Adrenal gland (tissue), 12 donors: Measurements from ENCODE around the gene ZYG11B. TPM values are rescaled to one million over a fixed set of nuclear protein-coding genes. Genes with fewer than 3 reads are reported as not detected.
"Not testable (repeated sequence)": the region's sequence is repeated elsewhere in the genome, so short reads cannot be mapped to it uniquely, and the experiment has no call there.

Source experiments
- DNase-seq, 7 donors: peaks; one replicate each; pipeline ENCODE4 v3.0.0-alpha.2; 2019 to 2020
- H3K27ac ChIP-seq, 5 donors: fragments of 200-600 bp; sonication (generic) in 4 of 5; 1 replicate in 3 of 5; 2 replicates in 2 of 5; pipeline versions ENCODE4 v1.5.1 to v1.8.0; 2016 to 2020; ENCODE audit warnings: mild to moderate bottlenecking in 1 of 5
- H3K27me3 ChIP-seq: fragments of 200-600 bp; 2 replicates; pipeline ENCODE4 v1.8.0; 2021
- H3K36me3 ChIP-seq, 2 donors: fragments of 200-600 bp; replicated peaks in 1 of 2; 1 replicate in 1 of 2; 2 replicates in 1 of 2; pipeline versions ENCODE4 v1.5.1 to v1.8.0; 2018 to 2022
- H3K4me1 ChIP-seq, 2 donors: fragments of 200-600 bp; replicated peaks in 1 of 2; 1 replicate in 1 of 2; 2 replicates in 1 of 2; pipeline versions ENCODE4 v1.5.1 to v1.8.0; 2018 to 2021
- H3K4me3 ChIP-seq, 4 donors: fragments of 200-600 bp; sonication (generic) in 3 of 4; one replicate each; pipeline ENCODE4 v1.5.1; 2016 to 2018
- H3K9me3 ChIP-seq, 3 donors: fragments of 200-600 bp; sonication (generic) in 1 of 3; replicated peaks in 1 of 3; 1 replicate in 2 of 3; 2 replicates in 1 of 3; pipeline versions ENCODE4 v1.5.1 to v1.8.0; 2016 to 2021
- CTCF ChIP-seq, 6 experiments: fragments of 450-650 bp in 4 of 6; fragments of 200-600 bp in 2 of 6; sonication (generic) in 1 of 6; IDR thresholded peaks; 1 replicate in 5 of 6; 2 replicates in 1 of 6; pipeline versions ENCODE4 v1.5.1 to v1.8.0; 2016 to 2021; ENCODE audit warnings: antibody characterized with exemption in 6 of 6, mild to moderate bottlenecking in 2 of 6, moderate library complexity in 1 of 6
- POLR2A ChIP-seq, 2 donors: fragments of 450-650 bp; IDR thresholded peaks; one replicate each; pipeline ENCODE4 v1.6.1; 2017; ENCODE audit warnings: antibody characterized with exemption in 2 of 2, mild to moderate bottlenecking in 2 of 2, moderate library complexity in 1 of 2
- WGBS, 4 donors: extraction: QIAGEN DNeasy Blood & Tissue Kit in 2 of 4; methylation state at CpG; one replicate each; pipeline versions ENCODE4 v1.1.5 to v1.1.7; 2013 to 2017; 5-methylcytosine and 5-hydroxymethylcytosine counted together
- intact Hi-C, 2 donors: fragments of 100-400 bp; cut with DNase I; formaldehyde crosslinking; loops; one replicate each; pipeline versions ENCODE4 v1.14.1 to v1.15.0; 2022 to 2023
- polyA plus RNA-seq, 3 donors: library from polyadenylated mRNA; stranded (reverse); fragments of 200-250 nt in 2 of 3; fragments of 350-450 nt in 1 of 3; fragmentation: Illumina TruSeq in 1 of 3; extraction: RNeasy Lipid Tissue Mini Kit (QIAGEN cat#74804) in 1 of 3; gene quantifications; one replicate each; pipeline ENCODE4 v1.2.3, GENCODE V29; 2013 to 2014
- total RNA-seq, 9 donors: library from RNA; depleted of rRNA in 4 of 9; stranded (reverse); fragments of >200 nt in 4 of 9; fragments of 120-200 nt in 1 of 9; fragmentation: NEBNext Ultra II Directional in 1 of 9; extraction: Animal tissue kit (Norgen Biotek cat#: 25700) in 1 of 9; gene quantifications; one replicate each; pipeline versions ENCODE4 v1.1.0 to v1.2.4, GENCODE V29; 2013 to 2023
- donor health status: healthy with polysubstance abuse.
- donor health status: Bipolar disorder and iron deficiency.
- donor health status: DM: yes; HTN: yes; CAD: no.
- donor health status: DM: no; HTN: no; CAD: no.
- donor health status: DM: no; HTN: no; CAD: no.
- donor health status: DM: yes; HTN: yes; CAD: no.

Gene ZYG11B
- total and polyA plus RNA-seq, 12 donors, result 4.5 to 63.5 (median 38.8) TPM

- no peaks in the 10 kb centered on the region for H3K9me3 ChIP-seq
- DNase-seq, result no peak
- H3K4me3 ChIP-seq, result no peak overlapping the region
- no peak overlapping the region for H3K27ac ChIP-seq
- no peaks in the 10 kb centered on the region for H3K27me3 ChIP-seq
- intact Hi-C loops, result no loop called here
- peaks cover 8 to 9% of the 10 kb centered on the region in 2 donors for H3K4me1 ChIP-seq
- H3K36me3 ChIP-seq, result peaks cover 0 to 23% of the 10 kb centered on the region in 2 donors
- WGBS, 4 donors, result 87 to 100% (median 99%) methylated on average over 3 to 4 of the region's 4 CpGs
- no peak for TF ChIP-seq CTCF (IDR thresholded peaks at IDR 0.05)
- no peak for TF ChIP-seq POLR2A (IDR thresholded peaks at IDR 0.05)
These were observed 33.6 kb upstream of the ZYG11B start for GRCh38 chr1:52692697-52693096.

GRCh38 chr1:52693351-52693750, 32.9 kb upstream of the ZYG11B start:
- H3K9me3 ChIP-seq, H3K27me3 ChIP-seq, H3K4me1 ChIP-seq, H3K27ac ChIP-seq, intact Hi-C loops, DNase-seq, H3K4me3 ChIP-seq: not testable (repeated sequence)
- 93 to 98% (median 96%) methylated on average over 10 of the region's 10 CpGs for whole genome bisulfite sequencing, 4 donors
- H3K36me3 ChIP-seq, result peaks cover 0 to 23% of the 10 kb centered on the region in 2 donors

GRCh38 chr1:52693843-52694242, 32.4 kb upstream of the ZYG11B start:
- peaks cover 0 to 23% of the 10 kb centered on the region in 2 donors for H3K36me3 ChIP-seq
- peaks cover 9 to 12% of the 10 kb centered on the region in 2 donors for H3K4me1 ChIP-seq
- TF ChIP-seq CTCF (IDR thresholded peaks at IDR 0.05), result no peak
- no peak for TF ChIP-seq POLR2A (IDR thresholded peaks at IDR 0.05)
- no peak overlapping the region for H3K4me3 ChIP-seq
- no peaks in the 10 kb centered on the region for H3K9me3 ChIP-seq
- intact Hi-C loops, result no loop called here
- H3K27ac ChIP-seq, result no peak overlapping the region
- no peaks in the 10 kb centered on the region for H3K27me3 ChIP-seq
- no peak for DNase-seq
- WGBS, 4 donors, result 77 to 100% (median 91%) methylated on average over 1 of the region's 1 CpG

GRCh38 chr1:52695627-52696026, 30.6 kb upstream of the ZYG11B start:
- Histone ChIP-seq H3K4me3 (no peak overlapping the region), H3K9me3 (no peaks in the 10 kb centered on the region), H3K36me3 (peaks cover 0 to 19% of the 10 kb centered on the region in 2 donors), H3K27ac (no peak overlapping the region), H3K27me3 (no peaks in the 10 kb centered on the region), H3K4me1 (peaks cover 9 to 12% of the 10 kb centered on the region in 2 donors)
- no peak for TF ChIP-seq POLR2A (IDR thresholded peaks at IDR 0.05)
- TF ChIP-seq CTCF (IDR thresholded peaks at IDR 0.05), result no peak
- 89 to 96% (median 95%) methylated on average over 7 of the region's 7 CpGs for WGBS, 4 donors
- no peak for DNase-seq
- intact Hi-C loops, result no loop called here
